Activated CD4-positive, alpha-beta T cell treated with anti-CD3 and anti-CD28 coated beads, Interleukin-2, Interleukin-6, amounts not matched to agents 100 ng/mL and 50 ng/mL, durations not matched to agents 16 hours and 8 hours (primary cell): ENCODE results near the gene ZPBP2.
"Not testable (repeated sequence)": the region's sequence is repeated elsewhere in the genome, so short reads cannot be mapped to it uniquely, and the experiment has no call there.

Experiments used
- DNase-seq: peaks from one replicate; pipeline ENCODE4 v3.0.0-alpha.2; 2020

The ZPBP2 gene

GRCh38 chr17:39867880-39868553 lies at the start of gene ZPBP2:
ZPBP2 (plus strand) TSS chr17:39868202; CDS start chr17:39868355, 153 bp downstream.
- peak; percentile 52 for DNase-seq

GRCh38 chr17:39818358-39819000 lies 49.5 kb upstream of the ZPBP2 start:
- DNase-seq: no peak

DNA sequence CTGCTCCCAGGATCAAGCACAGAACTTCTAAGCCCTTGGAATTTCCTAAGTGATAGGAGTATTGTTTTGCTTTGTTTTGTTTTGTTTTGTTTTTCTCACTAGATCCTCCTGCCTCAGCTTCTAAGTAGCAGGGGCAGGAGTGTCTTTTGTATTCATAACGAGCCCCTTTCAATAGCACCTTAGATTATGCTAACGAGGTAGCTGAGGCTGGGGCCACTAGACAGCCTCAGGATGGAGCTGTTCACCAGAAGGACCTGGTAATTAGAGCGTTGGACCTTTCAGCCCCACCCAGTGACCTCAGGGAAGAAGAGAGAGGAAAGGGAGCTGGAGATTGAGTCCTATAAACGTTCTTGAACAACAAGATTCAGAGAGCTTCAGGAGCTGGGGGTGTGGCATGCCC lies 47.5 kb upstream of the ZPBP2 start:
- DNase-seq: no peak

GRCh38 chr17:39820987-39821386 lies 47.0 kb upstream of the ZPBP2 start:
- DNase-seq: no peak

- no peak for DNase-seq
Measured at GRCh38 chr17:39822051-39822451, 46.0 kb upstream of the ZPBP2 start.

DNA sequence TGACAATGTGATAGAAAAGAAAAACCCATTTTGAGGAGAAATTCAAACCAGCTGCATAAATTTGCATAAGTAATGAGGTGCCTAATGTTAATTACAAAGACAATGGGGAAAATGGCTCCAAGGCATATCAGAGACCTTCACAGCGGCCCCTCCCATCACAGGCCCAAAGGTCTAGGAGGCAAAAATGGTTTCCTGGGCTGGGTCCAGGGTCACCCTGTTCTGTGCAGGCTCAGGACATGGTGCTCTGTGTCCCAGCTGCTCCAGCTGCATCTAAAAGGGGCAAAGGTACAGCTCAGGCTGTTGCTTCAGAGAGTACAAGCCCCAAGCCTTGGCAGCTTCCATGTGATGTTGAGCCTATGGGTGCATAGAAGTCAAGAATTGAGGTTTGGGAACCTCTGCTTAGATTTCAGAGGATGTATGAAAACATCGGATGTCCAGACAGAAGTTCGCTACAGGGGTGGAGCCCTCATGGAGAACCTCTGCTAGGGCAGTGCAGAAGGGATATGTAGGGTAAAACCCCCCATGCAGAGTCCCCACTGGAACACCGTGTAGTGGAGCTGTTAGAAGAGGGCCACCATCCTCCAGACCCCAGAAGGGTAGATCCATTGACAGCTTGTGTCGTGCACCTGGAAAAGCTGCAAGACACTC lies 44.5 kb upstream of the ZPBP2 start:
- DNase-seq: no peak

DNA sequence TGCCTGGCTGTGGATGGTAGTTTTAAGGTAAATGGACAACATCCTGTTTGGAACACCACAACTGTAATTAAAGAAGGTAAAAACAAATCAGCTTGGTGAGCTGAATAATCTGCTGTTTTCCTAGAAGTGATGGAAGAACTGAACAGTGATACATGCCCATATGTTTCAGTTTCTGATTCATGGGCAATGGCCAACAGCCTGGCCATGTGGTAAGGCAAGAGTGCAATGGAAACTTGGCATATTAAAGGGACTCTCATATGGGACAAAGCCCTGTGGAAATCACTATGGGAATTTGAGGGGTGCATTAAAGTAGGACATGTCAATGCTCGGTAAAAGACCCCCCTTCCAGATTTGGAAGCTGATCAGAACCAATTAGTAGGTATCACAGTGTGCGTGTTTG lies 41.7 kb upstream of the ZPBP2 start:
- DNase-seq: no peak

DNA sequence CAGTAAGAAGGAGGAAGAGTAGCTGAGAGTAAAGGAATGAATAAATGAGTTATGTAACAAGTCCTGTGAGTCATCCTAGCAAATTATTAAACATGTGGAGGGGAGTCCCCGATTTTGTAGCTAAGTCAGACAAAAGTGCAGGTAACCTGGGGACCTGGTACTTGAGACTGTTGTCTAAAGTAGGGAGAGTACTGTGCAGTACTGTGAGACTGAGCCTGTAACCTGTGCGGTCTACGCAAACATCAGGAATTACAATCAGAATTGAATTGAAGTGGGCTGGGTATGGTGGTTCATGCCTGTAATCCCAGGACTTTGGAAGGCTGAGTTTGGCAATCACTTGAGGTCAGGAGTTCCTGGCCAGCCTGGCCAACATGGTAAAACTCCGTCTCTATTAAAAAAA lies 39.6 kb upstream of the ZPBP2 start:
- DNase-seq: no peak

GRCh38 chr17:39831588-39831987 lies 36.4 kb upstream of the ZPBP2 start:
- no peak for DNase-seq

GRCh38 chr17:39834017-39834416 lies 34.0 kb upstream of the ZPBP2 start:
- peak; percentile 37 for DNase-seq

GRCh38 chr17:39835038-39835786 lies 32.8 kb upstream of the ZPBP2 start:
- DNase-seq: no peak

- no peak for DNase-seq
Measured at GRCh38 chr17:39836117-39836516, 31.9 kb upstream of the ZPBP2 start.

DNA sequence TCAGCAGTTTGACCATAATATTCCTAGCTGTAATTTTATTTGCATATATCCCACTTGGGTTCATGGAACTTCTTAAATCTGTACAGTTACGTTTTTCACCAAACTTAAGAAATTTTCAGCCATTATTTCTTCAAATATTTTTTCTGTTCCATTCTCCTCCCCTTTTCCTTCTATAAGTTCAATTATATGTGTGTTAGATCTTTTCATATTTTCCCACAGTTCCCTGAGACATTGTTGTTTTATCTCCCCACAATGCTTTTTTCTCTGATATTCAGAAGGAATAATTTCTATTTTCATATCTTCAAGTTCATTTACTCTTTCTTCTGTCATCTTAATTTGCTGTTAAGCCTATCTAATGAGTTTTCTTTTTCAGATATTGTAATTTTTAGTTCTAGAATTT lies 29.9 kb upstream of the ZPBP2 start:
- DNase-seq: no peak

DNA sequence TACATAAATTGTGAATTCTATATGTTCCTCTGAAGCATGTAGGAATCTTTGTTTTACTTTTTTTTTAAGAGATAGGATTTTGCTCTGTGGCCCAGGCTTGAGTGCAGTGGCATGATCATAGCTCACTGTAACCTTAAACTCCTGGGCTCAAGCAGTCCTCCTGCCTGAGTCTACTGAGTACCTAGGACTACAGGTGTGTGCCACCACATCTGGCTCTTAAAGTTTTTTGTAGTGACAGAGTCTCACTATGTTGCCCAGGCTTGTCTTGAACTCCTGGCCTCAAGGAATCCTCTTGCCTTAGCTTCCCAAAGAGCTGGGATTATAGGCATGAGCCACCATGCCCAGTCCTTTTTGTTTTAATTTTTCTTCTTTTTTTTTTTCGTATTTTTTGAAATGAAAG lies 29.2 kb upstream of the ZPBP2 start:
- no peak for DNase-seq

GRCh38 chr17:39841134-39841683 lies 26.8 kb upstream of the ZPBP2 start:
- no peak for DNase-seq

DNA sequence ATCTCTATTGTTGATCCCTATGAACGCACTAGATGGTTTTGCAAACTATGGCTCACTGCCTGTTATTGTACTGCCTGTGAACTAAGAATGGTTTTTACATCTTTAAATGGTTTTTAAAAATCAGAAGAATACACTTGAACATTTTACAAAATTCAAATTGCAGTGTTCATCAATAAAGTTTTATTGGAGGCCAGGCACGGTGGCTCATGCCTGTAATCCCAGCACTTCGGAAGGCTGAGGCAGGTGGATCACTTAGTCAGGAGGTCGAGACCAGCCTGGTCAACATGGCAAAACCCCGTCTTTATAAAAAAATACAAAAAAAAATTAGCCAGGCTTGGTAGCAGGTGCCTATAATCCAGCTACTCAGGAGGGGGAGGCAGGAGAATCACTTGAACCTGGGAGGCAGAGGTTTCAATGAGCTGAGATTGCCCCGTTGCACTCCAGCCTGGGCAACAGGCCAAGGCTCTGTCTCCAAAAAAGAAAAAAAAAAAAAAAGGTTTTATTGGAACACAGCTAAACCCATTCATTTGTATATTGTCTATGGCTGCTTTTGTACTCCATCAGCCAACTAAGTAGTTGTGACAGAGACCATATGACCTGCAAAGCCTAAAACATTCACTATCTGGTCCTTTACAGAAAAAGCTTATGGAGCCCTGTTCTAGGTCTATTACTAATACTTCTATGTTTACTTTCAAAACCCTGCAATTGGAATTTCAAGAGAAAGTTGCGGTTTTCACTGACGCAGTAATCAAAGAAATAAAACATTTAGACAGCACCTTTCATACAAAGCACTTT lies 22.8 kb upstream of the ZPBP2 start:
- DNase-seq: no peak

GRCh38 chr17:39846205-39846604 lies 21.8 kb upstream of the ZPBP2 start:
- DNase-seq: no peak

- no peak for DNase-seq
Measured at GRCh38 chr17:39848600-39848999, 19.4 kb upstream of the ZPBP2 start.

DNA sequence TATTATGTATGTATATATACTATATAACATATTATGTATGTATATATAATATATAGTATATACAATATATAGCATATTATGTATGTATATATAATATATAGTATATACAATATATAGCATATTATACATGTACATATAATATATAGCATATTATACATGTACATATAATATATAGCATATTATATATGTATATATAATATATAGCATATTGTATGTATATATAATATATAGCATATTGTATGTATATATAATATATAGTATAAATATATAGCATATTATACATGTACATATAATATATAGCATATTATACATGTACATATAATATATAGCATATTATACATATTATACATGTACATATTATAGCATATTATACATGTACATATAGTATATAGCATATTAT lies 17.8 kb upstream of the ZPBP2 start:
- DNase-seq: not testable (repeated sequence)

- no peak for DNase-seq
Measured at GRCh38 chr17:39852239-39852638, 15.8 kb upstream of the ZPBP2 start.

DNA sequence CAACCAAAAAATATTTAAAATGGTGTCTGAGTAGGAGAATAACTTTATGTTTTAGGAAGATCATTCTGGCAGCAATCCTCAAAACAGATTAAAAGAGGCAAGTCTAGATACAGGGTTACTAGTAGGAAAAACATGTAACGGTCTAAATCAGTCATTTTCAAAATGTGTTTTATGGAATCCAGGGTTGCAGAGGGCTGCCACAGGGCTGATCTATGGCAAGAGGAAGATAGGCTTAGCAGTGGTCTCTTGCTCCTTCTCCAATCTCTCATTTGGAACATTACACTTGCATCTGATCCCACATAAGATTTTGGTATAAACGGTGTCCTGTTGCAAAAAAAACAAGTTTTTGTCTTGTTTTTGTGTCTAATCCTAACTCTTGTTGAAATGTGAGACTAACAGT lies 13.1 kb upstream of the ZPBP2 start:
- DNase-seq: no peak

GRCh38 chr17:39855911-39856649 lies 11.9 kb upstream of the ZPBP2 start:
- DNase-seq: not testable (repeated sequence)
